Natural killer cell treated with Interleukin-12 subunit alpha and Interleukin-12 subunit beta and Interleukin-15 and Interleukin-18, amount 100 ng/mL, for 72 hours (primary cell): ENCODE data around the gene AUTS2. TPM values are rescaled to one million over a fixed set of nuclear protein-coding genes. Genes with fewer than 3 reads are reported as not detected.

Experiments used
- ATAC-seq, 2 donors: fragments of 150-1000 bp; cut with Tn5 transposase in 1 of 2; sonication (Bioruptor Pico), chemical (Tn5 transposase) in 1 of 2; 2 replicates each; pipeline ENCODE4 v1.10.0; 2021
- DNase-seq: peaks from one replicate; pipeline ENCODE4 v3.0.0; 2022; ENCODE audit warnings: low spot score
- H3K27ac Mint-ChIP-seq, 2 donors: 1 replicate in 1 of 2; 2 replicates in 1 of 2; pipeline ENCODE4 v1.8.0; 2022; ENCODE audit warnings: mixed read lengths in 2 of 2, mild to moderate bottlenecking in 1 of 2, moderate library complexity in 1 of 2
- H3K27me3 Mint-ChIP-seq, 2 donors: 1 replicate in 1 of 2; 2 replicates in 1 of 2; pipeline ENCODE4 v1.8.0; 2022; ENCODE audit warnings: mixed read lengths in 2 of 2
- H3K36me3 Mint-ChIP-seq: one replicate; pipeline ENCODE4 v1.8.0; 2022; ENCODE audit warnings: mixed read lengths
- H3K4me1 Mint-ChIP-seq, 2 donors: 1 replicate in 1 of 2; 2 replicates in 1 of 2; pipeline ENCODE4 v1.8.0; 2022; ENCODE audit warnings: low read depth in 2 of 2, mixed read lengths in 2 of 2, mild to moderate bottlenecking in 1 of 2
- H3K4me3 Mint-ChIP-seq: one replicate; pipeline ENCODE4 v1.8.0; 2022; ENCODE audit warnings: mixed read lengths
- H3K9me3 Mint-ChIP-seq: 2 replicates; pipeline ENCODE4 v1.8.0; 2022; ENCODE audit warnings: mixed read lengths
- total RNA-seq, 2 donors: library from RNA; stranded (reverse); gene quantifications; one replicate each; pipeline ENCODE4 v1.2.3, GENCODE V29; 2022

The AUTS2 gene
- total RNA-seq, 2 donors from 2014 or later, result 14.3 to 43.0 TPM

GRCh38 chr7:69847921-69848612, 249.8 kb downstream of the AUTS2 start:
- Mint-ChIP-seq H3K4me1 (no peaks in the 10 kb centered on the region), H3K27me3 (peaks cover 0 to 7% of the 10 kb centered on the region in 2 donors), H3K27ac (no peak overlapping the region), H3K36me3 (no peaks in the 10 kb centered on the region), H3K9me3 (no peaks in the 10 kb centered on the region), H3K4me3 (no peak overlapping the region)
- ATAC-seq (no peak), DNase-seq (no peak)

GRCh38 chr7:69849268-69849667, 251.0 kb downstream of the AUTS2 start:
- no peaks in the 10 kb centered on the region for H3K9me3 Mint-ChIP-seq
- H3K27ac Mint-ChIP-seq, result no peak overlapping the region
- H3K36me3 Mint-ChIP-seq, result no peaks in the 10 kb centered on the region
- H3K4me1 Mint-ChIP-seq, result no peaks in the 10 kb centered on the region
- H3K4me3 Mint-ChIP-seq, result no peak overlapping the region
- DNase-seq (no peak), ATAC-seq (no peak)
- H3K27me3 Mint-ChIP-seq, result no peaks in the 10 kb centered on the region

- Mint-ChIP-seq H3K36me3 (no peaks in the 10 kb centered on the region), H3K27ac (no peak overlapping the region), H3K27me3 (peaks cover 2 to 7% of the 10 kb centered on the region in 2 donors), H3K4me3 (no peak overlapping the region), H3K4me1 (no peaks in the 10 kb centered on the region), H3K9me3 (no peaks in the 10 kb centered on the region)
- ATAC-seq (no peak), DNase-seq (no peak)
Measured at GRCh38 chr7:69857014-69857413, 258.7 kb downstream of the AUTS2 start.

- H3K4me1 Mint-ChIP-seq, result no peaks in the 10 kb centered on the region
- peaks cover 2 to 7% of the 10 kb centered on the region in 2 donors for H3K27me3 Mint-ChIP-seq
- no peaks in the 10 kb centered on the region for H3K9me3 Mint-ChIP-seq
- no peak overlapping the region for H3K4me3 Mint-ChIP-seq
- no peaks in the 10 kb centered on the region for H3K36me3 Mint-ChIP-seq
- DNase-seq (no peak), ATAC-seq (no peak)
- H3K27ac Mint-ChIP-seq, result no peak overlapping the region
Measured at GRCh38 chr7:69858471-69858870, 260.2 kb downstream of the AUTS2 start.

- Mint-ChIP-seq H3K27me3 (peaks cover 2 to 7% of the 10 kb centered on the region in 2 donors), H3K36me3 (no peaks in the 10 kb centered on the region), H3K4me1 (no peaks in the 10 kb centered on the region), H3K4me3 (no peak overlapping the region), H3K27ac (no peak overlapping the region), H3K9me3 (no peaks in the 10 kb centered on the region)
- DNase-seq, result no peak
- no peak for ATAC-seq
Measured at GRCh38 chr7:69859342-69859741, 261.1 kb downstream of the AUTS2 start.

- no peak for DNase-seq
- H3K27ac Mint-ChIP-seq, result no peak overlapping the region
- no peak for ATAC-seq
- H3K4me3 Mint-ChIP-seq, result no peak overlapping the region
- H3K36me3 Mint-ChIP-seq, result no peaks in the 10 kb centered on the region
- H3K27me3 Mint-ChIP-seq, result peaks cover 2 to 9% of the 10 kb centered on the region in 2 donors
- H3K9me3 Mint-ChIP-seq, result no peaks in the 10 kb centered on the region
- peaks cover 0 to 5% of the 10 kb centered on the region in 2 donors for H3K4me1 Mint-ChIP-seq
Measured at GRCh38 chr7:69860486-69860885, 262.2 kb downstream of the AUTS2 start.

GRCh38 chr7:69860941-69861622, 262.8 kb downstream of the AUTS2 start:
- Mint-ChIP-seq H3K36me3 (no peaks in the 10 kb centered on the region), H3K4me1 (peaks cover 0 to 5% of the 10 kb centered on the region in 2 donors), H3K27ac (no peak overlapping the region), H3K9me3 (no peaks in the 10 kb centered on the region), H3K4me3 (no peak overlapping the region), H3K27me3 (peaks cover 2 to 15% of the 10 kb centered on the region in 2 donors)
- ATAC-seq (no peak), DNase-seq (no peak)

- no peak overlapping the region for H3K27ac Mint-ChIP-seq
- H3K27me3 Mint-ChIP-seq, result peaks cover 2 to 18% of the 10 kb centered on the region in 2 donors
- H3K36me3 Mint-ChIP-seq, result no peaks in the 10 kb centered on the region
- H3K4me1 Mint-ChIP-seq, result peaks cover 0 to 5% of the 10 kb centered on the region in 2 donors
- ATAC-seq (no peak), DNase-seq (no peak)
- no peaks in the 10 kb centered on the region for H3K9me3 Mint-ChIP-seq
- no peak overlapping the region for H3K4me3 Mint-ChIP-seq
Measured at GRCh38 chr7:69862413-69863064, 264.3 kb downstream of the AUTS2 start.

GRCh38 chr7:69864274-69864673, 266.0 kb downstream of the AUTS2 start:
- H3K27ac Mint-ChIP-seq, result no peak overlapping the region

GRCh38 chr7:69864822-69865221, 266.5 kb downstream of the AUTS2 start:
- ATAC-seq, result no peak
- Mint-ChIP-seq H3K27me3 (peaks cover 0 to 13% of the 10 kb centered on the region in 2 donors), H3K4me3 (no peak overlapping the region), H3K27ac (no peak overlapping the region), H3K36me3 (no peaks in the 10 kb centered on the region), H3K9me3 (no peaks in the 10 kb centered on the region), H3K4me1 (peaks cover 0 to 5% of the 10 kb centered on the region in 2 donors)
- DNase-seq, result no peak

More at GRCh38 chr7:69864274-69864673, 266.0 kb downstream of the AUTS2 start:
- H3K27me3 Mint-ChIP-seq, result peaks cover 2 to 18% of the 10 kb centered on the region in 2 donors
- no peak for DNase-seq
- H3K36me3 Mint-ChIP-seq, result no peaks in the 10 kb centered on the region
- no peak for ATAC-seq
- no peak overlapping the region for H3K4me3 Mint-ChIP-seq
- no peaks in the 10 kb centered on the region for H3K9me3 Mint-ChIP-seq
- peaks cover 0 to 5% of the 10 kb centered on the region in 2 donors for H3K4me1 Mint-ChIP-seq

- H3K4me3 Mint-ChIP-seq, result no peak overlapping the region
- peaks cover 0 to 11% of the 10 kb centered on the region in 2 donors for H3K27me3 Mint-ChIP-seq
- no peak overlapping the region for H3K27ac Mint-ChIP-seq
- H3K36me3 Mint-ChIP-seq, result no peaks in the 10 kb centered on the region
- H3K9me3 Mint-ChIP-seq, result no peaks in the 10 kb centered on the region
- no peak for ATAC-seq
- H3K4me1 Mint-ChIP-seq, result peaks cover 15 to 23% of the 10 kb centered on the region in 2 donors
- no peak for DNase-seq
Measured at GRCh38 chr7:69868921-69869320, 270.6 kb downstream of the AUTS2 start.

GRCh38 chr7:69871213-69871885, 273.1 kb downstream of the AUTS2 start:
- no peaks in the 10 kb centered on the region for H3K36me3 Mint-ChIP-seq
- DNase-seq (no peak), ATAC-seq (peak; percentile 53 to 54)
- H3K27me3 Mint-ChIP-seq, result peaks cover 0 to under 1% of the 10 kb centered on the region in 2 donors
- H3K4me3 Mint-ChIP-seq, result no peak overlapping the region
- H3K27ac Mint-ChIP-seq, result no peak overlapping the region
- H3K9me3 Mint-ChIP-seq, result no peaks in the 10 kb centered on the region
- H3K4me1 Mint-ChIP-seq, result peaks cover 15 to 28% of the 10 kb centered on the region in 2 donors

- peaks cover 15 to 28% of the 10 kb centered on the region in 2 donors for H3K4me1 Mint-ChIP-seq
- no peak for ATAC-seq
- H3K36me3 Mint-ChIP-seq, result no peaks in the 10 kb centered on the region
- H3K27ac Mint-ChIP-seq, result peak overlapping the region; percentile 16 to 25
- no peak for DNase-seq
- H3K27me3 Mint-ChIP-seq, result no peaks in the 10 kb centered on the region
- H3K9me3 Mint-ChIP-seq, result no peaks in the 10 kb centered on the region
- no peak overlapping the region for H3K4me3 Mint-ChIP-seq
Measured at GRCh38 chr7:69871886-69872569, 273.8 kb downstream of the AUTS2 start.
